SU-DHL-6 (cell line): ENCODE results near the gene MRPS34.

ENCODE experiments used
- CTCF ChIP-seq: fragments of 200-600 bp; sonication (generic); IDR thresholded peaks from one replicate; pipeline ENCODE4 v1.5.1; 2017; ENCODE audit warnings: antibody characterized with exemption, mild to moderate bottlenecking, low read length, moderate library complexity; ENCODE audit not compliant: insufficient read depth, poor library complexity, severe bottlenecking
- EZH2phosphoT487 ChIP-seq: fragments of 200-600 bp; sonication (generic), shearing (Covaris generic); conservative IDR thresholded peaks from 2 replicates; pipeline ENCODE4 v1.6.1; 2018; ENCODE audit warnings: mild to moderate bottlenecking, antibody characterized with exemption, low read length, moderate library complexity, mixed read lengths

- no peak for TF ChIP-seq CTCF
- TF ChIP-seq EZH2phosphoT487, result no peak
Observed at GRCh38 chr16:1781254-1781653, 8.3 kb upstream of the MRPS34 start.
